Measurements from ENCODE around the gene FSTL4.

Gene FSTL4

DNA sequence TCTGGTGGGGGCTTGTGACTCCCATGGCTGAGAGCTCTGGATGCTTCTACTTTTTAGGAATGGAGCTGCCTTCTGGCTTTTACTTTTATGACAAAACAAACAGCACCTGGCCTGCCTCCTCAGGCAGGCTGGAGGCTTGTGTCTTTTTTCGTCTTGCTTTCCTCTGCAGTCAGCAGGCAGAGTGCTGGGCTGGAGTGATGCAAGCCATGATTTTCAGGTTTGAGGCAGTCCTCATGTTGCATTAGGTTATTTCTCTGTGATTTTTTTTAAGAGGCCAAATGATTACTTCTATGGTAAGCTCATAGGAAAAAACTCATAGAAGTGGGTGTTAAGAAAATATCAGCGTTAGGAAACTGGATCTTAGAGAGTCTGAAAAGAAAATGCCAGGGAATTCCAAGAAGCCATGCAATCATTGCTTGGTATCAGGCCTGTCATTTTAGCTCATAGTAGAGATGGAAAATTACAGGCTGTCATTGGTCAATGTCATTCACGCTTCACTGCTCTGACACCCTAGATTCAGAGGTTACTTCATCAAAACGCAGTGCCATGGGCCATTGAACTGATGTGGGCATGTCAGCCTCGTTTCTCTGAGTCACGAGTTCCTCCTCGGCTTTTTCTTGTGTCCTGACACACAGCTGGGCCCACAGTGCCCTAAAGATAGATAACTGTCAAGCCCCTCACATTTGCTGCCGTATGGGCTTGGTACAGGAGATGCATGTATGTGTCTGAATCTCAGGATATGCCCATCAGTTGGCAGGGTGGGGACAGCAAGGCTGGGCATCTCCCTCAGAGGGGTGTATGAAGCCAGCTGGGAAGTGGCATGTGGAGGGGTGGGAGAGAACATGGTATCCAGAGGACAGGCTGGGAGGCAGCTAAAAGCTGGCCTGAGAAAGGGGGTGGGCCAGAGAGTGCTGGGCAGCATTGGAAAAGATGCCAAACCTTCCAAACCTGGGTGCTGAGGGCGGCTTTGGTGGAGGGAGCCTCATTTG lies 408.7 kb downstream of the FSTL4 start:
- no peak for DNase-seq (ENCODE audit: extremely low read depth in 1 of 2, low read depth in 1 of 2)

GRCh38 chr5:133202066-133202665 lies 410.2 kb downstream of the FSTL4 start:
- DNase-seq (ENCODE audit: extremely low read depth in 1 of 2, low read depth in 1 of 2) = no peak

DNA sequence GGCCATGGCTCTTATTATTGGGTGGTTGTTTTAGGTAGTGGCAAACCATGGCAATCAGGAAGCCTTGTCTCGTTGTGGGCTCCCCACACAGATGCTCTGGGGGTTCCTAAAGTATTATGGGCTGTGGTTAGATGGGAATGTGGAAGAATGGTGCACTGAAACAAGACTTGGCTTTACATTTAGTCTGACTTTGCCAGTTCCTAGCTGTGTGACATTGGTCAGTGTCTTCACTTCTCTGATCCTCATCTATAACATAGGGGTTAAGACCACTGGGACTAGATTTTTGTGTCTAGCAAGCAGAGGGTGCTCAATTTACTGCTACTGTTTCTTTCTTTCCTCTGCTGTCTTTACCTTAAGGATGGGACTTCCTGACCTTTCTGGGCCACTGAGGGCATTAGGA lies 411.0 kb downstream of the FSTL4 start:
- no peak for DNase-seq (ENCODE audit: extremely low read depth in 1 of 2, low read depth in 1 of 2)

DNA sequence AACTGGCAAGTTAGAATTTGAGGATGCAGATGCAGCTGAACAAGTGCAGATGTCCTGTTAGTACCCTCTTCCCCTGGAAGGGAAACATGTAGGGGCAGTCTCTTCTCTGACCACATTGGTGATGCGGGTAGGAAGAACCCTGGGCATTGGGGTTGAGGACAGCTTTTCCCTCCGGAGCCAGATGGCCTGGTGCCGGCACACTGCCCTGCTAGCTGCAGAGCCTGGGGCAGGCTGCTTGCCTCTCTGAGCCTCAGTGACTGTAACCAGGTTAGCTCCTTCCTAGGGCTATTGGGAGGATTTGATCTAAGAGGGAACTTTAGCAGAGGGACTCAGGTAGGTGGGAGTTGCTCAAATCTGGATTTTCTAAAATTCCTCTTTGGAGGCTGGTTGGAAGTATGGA lies 412.1 kb downstream of the FSTL4 start:
- no peak for DNase-seq (ENCODE audit: extremely low read depth in 1 of 2, low read depth in 1 of 2)

DNA sequence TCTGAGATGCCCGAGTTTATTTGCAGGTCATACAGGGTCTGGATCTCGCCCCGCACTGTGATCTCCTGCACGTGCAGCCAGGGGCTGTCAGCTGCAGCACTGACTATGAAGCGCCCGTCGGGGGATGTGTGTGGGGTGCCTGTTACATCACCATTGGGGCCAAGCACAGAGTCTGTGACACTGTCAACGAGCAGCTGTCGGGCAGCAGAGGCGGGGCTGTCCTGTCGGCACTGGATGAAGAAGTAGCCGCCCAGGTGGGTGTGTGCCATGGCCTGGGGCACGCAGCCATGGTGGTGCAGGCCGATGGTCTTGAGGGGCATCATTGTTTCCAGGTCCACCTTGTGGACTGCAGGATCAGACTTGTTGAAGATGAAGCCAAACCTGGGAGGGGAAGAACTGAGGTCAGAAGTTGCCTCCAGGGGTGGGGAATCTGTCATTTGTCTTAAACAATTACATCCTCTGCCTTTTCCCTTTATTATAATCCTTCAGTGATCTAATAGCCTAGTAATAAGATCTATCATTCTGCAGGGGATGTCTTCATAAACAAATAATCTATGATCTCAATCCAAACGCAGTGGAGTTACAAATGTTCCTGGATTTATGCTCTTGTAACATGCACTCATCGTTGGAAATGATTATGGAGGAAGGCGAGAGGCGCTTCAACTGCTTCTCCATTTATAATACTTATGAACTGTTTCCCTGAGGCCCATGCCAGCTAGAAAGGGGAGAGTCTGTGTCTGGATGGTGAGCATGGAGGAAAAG lies 412.7 kb downstream of the FSTL4 start:
- no peak for DNase-seq (ENCODE audit: extremely low read depth in 1 of 2, low read depth in 1 of 2)

DNA sequence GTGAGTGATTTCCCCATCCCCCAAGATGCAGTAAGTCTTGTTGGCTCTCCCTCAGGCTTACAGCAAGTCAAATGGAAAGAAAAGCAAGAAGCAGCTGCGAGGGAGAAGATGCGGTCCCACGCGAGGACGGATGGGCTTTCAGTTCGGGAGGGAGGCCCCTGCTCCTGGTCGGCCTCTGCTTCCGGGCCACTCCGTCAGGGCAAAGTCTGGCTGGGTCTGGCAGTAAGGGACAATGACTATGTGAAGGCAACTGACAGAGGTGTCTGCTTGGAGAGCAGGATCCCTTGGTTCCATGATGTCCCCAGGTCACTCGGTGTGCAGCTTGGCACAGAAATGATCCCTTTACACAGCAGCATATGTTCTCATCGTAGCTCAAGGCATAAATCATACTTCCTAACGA lies 413.8 kb downstream of the FSTL4 start:
- no peak for DNase-seq (ENCODE audit: extremely low read depth in 1 of 2, low read depth in 1 of 2)

GRCh38 chr5:133196441-133197085 lies 415.8 kb downstream of the FSTL4 start:
- no peak for DNase-seq (ENCODE audit: extremely low read depth in 1 of 2, low read depth in 1 of 2)

- no peak for DNase-seq (ENCODE audit: extremely low read depth in 1 of 2, low read depth in 1 of 2)
These were observed 417.1 kb downstream of the FSTL4 start for GRCh38 chr5:133195250-133195649.

DNA sequence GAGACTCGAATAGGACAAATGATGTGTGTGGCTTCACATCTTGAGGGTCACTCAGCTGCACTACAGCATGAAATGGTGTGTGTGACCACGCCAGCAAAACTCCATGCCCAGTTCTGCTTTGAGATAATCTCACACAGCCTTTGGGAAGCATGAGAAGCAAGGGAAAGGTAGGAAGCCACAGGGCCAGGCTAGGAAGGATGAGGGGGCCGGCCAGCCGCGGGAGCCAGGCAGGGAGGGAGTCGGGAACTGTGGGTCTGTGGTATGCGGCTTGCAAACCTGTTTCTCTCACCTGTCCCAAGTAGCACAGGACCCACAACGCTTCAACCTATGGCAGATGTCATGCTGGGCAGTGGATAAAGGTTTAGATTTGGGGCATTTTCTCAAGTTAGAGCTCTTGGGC lies 418.5 kb downstream of the FSTL4 start:
- DNase-seq (ENCODE audit: extremely low read depth in 1 of 2, low read depth in 1 of 2) = no peak

DNA sequence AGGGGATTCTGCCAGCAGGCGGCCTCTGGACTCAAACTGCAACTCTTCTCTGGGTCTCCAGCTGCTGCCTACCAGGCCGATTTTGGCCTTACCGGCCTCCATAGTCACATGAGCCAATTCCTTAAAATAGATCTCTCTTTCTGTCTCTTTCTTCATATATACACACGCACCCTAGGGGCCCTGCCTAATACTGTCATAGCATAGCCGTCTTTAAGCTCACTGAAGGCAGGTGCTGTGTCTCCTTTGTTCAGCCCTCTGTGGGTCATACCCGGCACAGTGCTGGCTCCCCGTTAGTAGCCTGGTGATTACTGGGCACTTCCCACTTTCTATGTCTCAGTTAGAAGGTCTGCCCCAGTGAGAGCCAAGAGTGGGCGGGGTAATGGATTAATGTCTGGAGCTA lies 419.6 kb downstream of the FSTL4 start:
- DNase-seq (ENCODE audit: extremely low read depth in 1 of 2, low read depth in 1 of 2) = no peak

DNA sequence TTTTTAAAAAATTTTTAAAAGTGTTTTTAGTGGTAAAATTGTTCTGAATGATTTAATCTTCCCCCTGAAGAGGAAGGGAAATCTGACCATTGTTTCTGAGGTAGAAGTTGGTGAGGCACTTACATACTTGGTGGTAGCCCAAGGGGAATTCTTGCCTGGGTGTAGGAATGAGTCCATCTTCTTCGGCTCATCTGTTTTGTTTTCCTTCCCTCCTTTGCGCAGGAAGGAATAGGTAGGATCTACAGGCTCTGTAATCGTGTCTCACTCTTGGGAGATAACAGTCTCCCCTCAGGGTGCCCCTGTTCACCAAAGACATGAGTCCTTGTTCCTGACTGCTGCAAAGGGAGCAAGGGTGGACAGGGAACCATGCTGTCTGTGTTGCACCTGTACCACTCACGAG lies 422.5 kb downstream of the FSTL4 start:
- no peak for DNase-seq (ENCODE audit: extremely low read depth in 1 of 2, low read depth in 1 of 2)

- DNase-seq (ENCODE audit: extremely low read depth in 1 of 2, low read depth in 1 of 2) = no peak
These were observed 432.9 kb downstream of the FSTL4 start for GRCh38 chr5:133179405-133179804.

DNA sequence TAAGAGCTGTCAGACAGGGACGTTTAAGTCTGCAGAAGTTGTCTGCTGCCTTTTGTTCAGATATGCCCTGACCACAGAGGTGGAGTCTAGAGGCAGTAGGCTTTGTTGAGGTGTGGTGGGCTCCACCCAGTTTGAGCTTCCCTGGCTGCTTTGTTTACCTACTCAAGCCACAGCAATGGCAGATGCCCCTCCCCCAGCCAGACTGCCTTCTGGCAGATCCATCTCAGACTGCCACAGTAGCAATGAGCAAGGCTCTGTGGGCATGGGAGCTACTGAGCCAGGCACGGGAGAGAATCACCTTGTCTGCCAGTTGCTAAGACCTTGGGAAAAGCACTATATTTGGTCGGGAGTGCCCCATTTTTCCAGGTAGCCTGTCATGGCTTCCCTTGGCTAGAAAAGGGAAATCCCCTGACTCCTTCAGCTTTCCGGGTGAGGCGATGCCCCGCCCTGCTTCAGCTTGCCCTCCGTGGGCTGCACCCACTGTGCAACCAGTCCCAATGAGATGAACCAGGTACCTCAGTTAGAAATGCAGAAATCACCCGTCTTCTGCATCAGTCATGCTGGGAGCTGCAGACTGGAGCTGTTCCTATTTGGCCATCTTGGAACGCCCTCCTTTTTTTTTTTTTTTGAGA lies 441.5 kb downstream of the FSTL4 start:
- peak; percentile 29 to 39 for DNase-seq (ENCODE audit: extremely low read depth in 1 of 2, low read depth in 1 of 2)

GRCh38 chr5:133164759-133165158 lies 447.6 kb downstream of the FSTL4 start:
- no peak for DNase-seq (ENCODE audit: extremely low read depth in 1 of 2, low read depth in 1 of 2)

DNA sequence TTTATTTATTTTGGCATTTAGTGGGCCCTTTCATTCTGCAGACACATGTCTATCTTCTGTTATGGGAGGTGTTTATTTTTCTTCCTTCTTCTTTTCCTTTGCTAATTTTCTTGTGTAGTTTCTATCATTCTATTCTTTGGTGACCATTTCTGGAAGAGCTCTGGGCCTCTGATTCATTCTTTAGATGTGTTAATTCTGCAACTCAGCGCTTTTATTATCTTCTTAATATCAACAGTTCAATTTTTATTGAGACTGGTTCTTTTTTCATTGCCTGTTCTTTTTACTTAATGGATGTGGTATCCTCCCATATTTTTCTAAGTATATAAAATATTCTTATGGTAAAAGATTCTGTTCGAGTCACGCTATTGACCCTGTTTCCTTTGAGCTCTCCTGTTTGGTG lies 448.5 kb downstream of the FSTL4 start:
- no peak for DNase-seq (ENCODE audit: extremely low read depth in 1 of 2, low read depth in 1 of 2)

GRCh38 chr5:133159543-133159942 lies 452.8 kb downstream of the FSTL4 start:
- DNase-seq (ENCODE audit: extremely low read depth in 1 of 2, low read depth in 1 of 2) = no peak

- DNase-seq (ENCODE audit: extremely low read depth in 1 of 2, low read depth in 1 of 2) = no peak
These were observed 456.9 kb downstream of the FSTL4 start for GRCh38 chr5:133155326-133155969.

DNA sequence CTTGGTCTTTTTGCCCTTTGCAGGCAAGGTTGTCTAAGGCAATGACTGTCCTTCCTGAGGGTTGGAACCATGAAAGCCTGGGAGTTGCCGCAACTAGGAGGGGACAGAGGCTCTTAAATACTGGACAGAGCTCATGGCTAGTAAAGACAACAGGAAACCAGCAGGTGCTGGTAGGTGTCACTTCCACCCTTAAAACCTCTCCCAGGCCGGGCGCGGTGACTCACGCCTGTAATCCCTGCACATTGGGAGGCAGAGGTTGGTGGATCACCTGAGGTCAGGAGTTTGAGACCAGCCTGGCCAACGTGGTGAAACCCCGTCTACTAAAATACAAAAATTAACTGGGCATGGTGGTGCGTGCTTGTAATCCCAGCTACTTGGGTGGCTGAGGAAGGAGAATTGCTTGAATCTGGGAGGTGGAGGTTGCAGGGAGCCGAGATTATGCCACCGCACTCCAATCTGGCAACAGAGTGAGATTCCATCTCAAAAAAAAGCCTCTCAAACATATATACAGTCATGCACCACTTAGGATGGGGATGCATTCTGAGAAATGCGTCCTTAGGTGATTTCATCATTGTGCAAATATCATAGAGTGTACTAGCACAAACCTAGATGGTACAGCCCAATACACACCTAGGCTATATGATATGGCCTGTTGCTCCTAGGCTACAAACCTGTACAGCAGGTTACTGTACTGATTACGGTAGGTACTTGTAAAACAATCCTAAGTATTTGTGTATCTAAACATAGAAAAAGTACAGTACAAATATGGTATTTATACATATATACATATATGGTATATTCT lies 457.9 kb downstream of the FSTL4 start:
- DNase-seq (ENCODE audit: extremely low read depth in 1 of 2, low read depth in 1 of 2) = no peak

GRCh38 chr5:133150909-133151544 lies 461.3 kb downstream of the FSTL4 start:
- no peak for DNase-seq (ENCODE audit: extremely low read depth in 1 of 2, low read depth in 1 of 2)

Measured in activated CD8-positive, alpha-beta memory T cell treated with anti-CD3 and anti-CD28 coated beads for 1 hour (primary cell).